Measurements from ENCODE around the gene MSANTD4.
A peak's percentile ranks its signal among the peaks of the same experiment; 100 is the strongest.

The MSANTD4 gene

GRCh38 chr11:106030609-106031008 is 8.6 kb upstream of the MSANTD4 start:
- TF ChIP-seq CTCF (IDR thresholded peaks at IDR 0.05; ENCODE audit: low read depth, low read length): no peak
- H3K4me3 ChIP-seq (ENCODE audit: low read depth, low read length): no peak overlapping the region

GRCh38 chr11:106022795-106023275 is 795 bp upstream of the MSANTD4 start:
- peak overlapping the region; percentile 91 for H3K4me3 ChIP-seq (ENCODE audit: low read depth, low read length)
- no peak for TF ChIP-seq CTCF (IDR thresholded peaks at IDR 0.05; ENCODE audit: low read depth, low read length)

GRCh38 chr11:106021181-106021966 is 666 bp downstream of the MSANTD4 start:
- H3K4me3 ChIP-seq (ENCODE audit: low read depth, low read length): peak overlapping the region; percentile 91
- no peak for TF ChIP-seq CTCF (IDR thresholded peaks at IDR 0.05; ENCODE audit: low read depth, low read length)

- no peak for TF ChIP-seq CTCF (IDR thresholded peaks at IDR 0.05; ENCODE audit: low read depth, low read length)
Observed at GRCh38 chr11:106017093-106017492, 4.9 kb downstream of the MSANTD4 start.

GRCh38 chr11:106015066-106015465 is 7.0 kb downstream of the MSANTD4 start:
- TF ChIP-seq CTCF (IDR thresholded peaks at IDR 0.05; ENCODE audit: low read depth, low read length): no peak
- H3K4me3 ChIP-seq (ENCODE audit: low read depth, low read length): no peak overlapping the region

More at GRCh38 chr11:106017093-106017492, 4.9 kb downstream of the MSANTD4 start:
- no peak overlapping the region for H3K4me3 ChIP-seq (ENCODE audit: low read depth, low read length)

GRCh38 chr11:106014620-106015019 is 7.4 kb downstream of the MSANTD4 start:
- no peak overlapping the region for H3K4me3 ChIP-seq (ENCODE audit: low read depth, low read length)
- no peak for TF ChIP-seq CTCF (IDR thresholded peaks at IDR 0.05; ENCODE audit: low read depth, low read length)

GRCh38 chr11:106014035-106014434 is 8.0 kb downstream of the MSANTD4 start:
- TF ChIP-seq CTCF (IDR thresholded peaks at IDR 0.05; ENCODE audit: low read depth, low read length): no peak
- no peak overlapping the region for H3K4me3 ChIP-seq (ENCODE audit: low read depth, low read length)

All from WI38 (cell line).